HG03025 (cell line): ENCODE measurements around the gene CARNS1.

Experiments
- ATAC-seq: cut with Tn5 transposase; IDR thresholded peaks from one replicate; pipeline ENCODE4 v1.9.1; 2021; ENCODE audit warnings: mild to moderate bottlenecking, moderate library complexity; ENCODE audit not compliant: unreplicated experiment, low FRiP score

CARNS1 gene

DNA sequence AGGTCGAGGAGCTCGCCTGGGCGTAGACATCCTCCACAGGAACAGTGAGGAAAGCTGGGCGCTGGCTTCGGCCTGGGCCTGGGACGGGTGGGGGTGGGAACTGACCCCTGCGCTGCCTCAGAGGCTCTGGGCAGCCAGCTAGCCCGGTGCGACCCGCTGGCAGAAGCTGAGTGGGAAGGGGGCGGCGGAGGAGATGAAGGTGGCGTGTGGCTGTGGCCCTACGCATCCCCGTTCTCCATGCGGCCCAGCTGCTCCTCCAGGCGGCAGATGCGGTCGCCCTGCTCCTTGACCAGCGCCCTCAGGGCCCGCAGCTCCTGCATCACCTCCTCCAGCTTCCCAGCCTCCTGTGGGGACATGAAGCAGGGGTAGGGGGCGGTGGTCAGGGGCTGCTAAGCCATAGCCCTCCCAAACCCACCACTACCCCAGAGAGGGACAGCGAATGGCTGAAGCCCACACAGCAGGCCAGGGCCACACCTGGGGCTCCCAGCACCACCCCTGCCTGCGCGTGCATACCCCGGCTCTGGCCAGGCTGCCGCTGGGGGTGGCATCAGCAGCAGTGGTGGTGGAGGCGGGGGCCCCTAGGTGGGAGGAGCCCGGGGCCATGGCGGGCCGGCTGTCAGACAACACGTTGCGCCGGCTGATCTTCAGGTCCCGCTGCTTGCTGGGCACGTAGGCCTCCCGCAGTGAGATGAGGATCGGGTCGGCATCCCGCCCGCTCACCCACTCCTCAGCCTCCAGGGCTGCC, 22.9 kb downstream of the CARNS1 start:
- no peak for ATAC-seq

DNA sequence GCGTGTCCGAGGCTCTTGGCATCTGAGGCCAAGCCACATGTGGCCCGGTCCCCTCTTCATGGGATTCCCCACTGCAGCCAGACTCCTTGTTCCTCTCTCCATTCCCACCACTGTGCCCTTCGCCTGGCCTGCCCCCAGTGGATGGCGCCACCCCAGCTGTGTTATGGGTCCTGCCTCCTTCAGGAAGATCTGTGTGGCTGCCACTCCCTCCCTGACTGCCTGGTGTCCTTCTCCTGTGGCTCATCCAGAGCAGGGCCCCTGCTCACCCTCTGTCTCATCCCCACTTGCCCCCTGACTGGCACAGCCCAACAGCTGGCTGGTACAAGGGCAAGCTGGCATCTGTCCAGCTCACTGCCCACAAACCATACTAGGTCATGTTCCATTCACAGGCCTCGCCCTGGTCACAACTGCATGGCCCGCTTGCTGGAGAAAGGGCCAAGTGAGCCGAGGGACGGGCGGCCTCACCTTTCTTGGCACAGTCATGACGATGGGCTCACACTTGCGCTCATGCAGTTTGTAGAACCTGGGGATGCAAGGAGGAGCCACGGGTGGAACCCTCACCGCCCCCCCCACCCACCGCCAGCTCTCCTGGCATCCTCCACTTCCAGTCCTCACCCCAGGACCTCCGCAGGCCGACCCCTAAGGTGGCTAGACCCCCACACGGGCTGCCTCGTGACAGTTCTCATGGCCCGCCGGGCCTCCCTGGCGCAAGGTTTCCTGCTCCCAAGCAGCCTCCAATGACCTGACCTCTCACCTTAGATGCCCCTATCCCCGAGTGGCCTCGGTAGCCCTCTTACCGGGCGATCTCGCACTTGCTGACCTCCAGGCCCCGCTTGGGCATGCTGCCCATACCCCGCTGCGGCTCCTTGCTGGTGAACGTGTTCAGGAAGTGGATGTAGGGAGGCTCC, 24.1 kb downstream of the CARNS1 start:
- ATAC-seq: no peak

DNA sequence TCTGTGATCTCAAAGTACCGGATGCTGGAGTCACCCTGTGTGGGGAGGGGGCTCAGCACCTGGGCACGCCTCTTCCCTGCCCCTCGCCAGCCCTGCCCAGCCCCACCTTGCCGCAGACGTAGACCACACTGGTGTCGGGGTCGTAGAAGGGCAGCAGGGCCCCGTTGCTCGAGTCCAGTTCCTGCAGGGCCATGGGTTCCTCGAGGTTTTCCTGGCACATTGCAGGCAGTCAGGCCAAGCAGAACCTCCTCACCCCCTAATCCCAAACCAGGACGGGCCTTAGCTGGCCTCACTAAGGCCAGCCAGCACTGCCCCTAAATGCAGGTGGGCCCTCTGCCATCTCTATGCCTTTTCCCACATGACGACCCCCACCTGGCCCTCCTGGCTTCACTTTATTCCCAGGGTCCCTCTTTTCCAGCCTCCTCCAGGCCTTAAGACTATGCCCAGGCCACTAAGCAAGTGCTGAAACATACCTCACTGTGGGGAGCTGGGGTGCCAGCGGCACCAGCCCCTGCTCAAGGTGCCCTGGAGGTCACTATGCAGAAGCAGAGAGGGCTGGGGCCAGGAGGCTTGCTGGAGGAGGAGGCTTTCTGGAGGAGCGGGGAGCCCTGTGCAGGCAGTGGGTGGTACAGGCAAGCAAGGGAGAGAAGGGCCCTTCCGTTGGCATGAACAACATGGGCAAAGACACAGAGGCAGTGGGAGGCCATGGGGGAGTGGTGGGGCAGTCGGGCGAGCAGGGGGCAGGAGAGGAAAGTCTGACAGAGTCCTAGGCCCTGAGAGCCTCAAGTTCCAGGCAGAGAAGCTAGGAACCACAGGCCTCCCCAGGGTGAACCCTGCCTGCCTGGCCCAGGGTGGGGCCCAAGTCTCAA, 25.0 kb downstream of the CARNS1 start:
- no peak for ATAC-seq

DNA sequence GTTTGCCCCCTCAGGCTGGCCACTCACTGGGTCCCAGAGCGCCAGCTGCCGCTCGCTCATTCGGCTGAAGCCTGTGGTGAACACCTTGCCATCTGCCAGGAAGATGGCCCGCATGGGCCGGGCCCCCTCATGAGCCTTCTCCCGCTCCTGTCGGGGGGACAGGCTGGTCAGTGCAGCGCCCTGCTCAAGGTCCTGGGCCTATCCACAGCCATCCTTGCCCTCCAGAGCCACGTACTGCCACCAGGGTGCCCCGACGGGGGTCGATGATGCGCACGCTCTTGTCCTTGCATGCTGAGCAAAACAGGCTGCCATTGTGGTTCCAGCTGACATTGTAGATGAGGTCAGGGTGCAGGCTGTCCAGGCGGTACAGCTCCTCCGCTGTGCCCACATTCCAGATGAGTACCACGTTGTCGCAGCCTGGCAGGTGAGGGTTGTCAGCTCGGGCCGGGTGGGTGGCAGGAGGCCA, 25.7 kb downstream of the CARNS1 start:
- ATAC-seq: no peak

DNA sequence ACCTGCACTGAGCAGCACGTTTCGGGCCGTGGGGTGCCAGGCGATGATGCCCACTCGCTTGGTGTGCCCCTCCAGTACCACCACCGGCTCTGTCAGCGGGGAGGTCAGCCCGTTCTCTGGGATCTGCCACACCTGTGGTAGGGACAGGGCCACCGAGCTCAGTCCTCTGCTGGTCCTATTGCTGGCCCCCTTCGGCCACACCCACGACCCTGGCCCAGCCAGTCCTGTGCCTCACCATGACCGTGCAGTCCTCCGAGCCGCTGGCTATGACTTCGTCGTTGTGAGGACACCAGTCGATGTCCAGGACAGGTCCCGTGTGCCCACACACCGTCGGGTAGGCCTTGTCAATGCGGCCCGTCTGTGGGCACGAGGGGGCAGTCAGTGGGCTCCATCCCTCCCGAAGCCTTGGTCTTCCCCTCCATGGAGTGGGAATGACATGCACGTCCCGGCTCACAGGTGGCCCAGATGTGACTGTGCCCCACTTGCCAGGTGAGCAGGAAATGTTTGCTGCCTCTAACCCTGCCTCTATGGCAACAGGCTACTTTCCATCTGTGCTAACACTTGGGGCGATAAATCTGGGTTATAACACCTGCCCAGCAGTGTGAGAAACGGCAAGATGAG, 26.4 kb downstream of the CARNS1 start:
- ATAC-seq: no peak

DNA sequence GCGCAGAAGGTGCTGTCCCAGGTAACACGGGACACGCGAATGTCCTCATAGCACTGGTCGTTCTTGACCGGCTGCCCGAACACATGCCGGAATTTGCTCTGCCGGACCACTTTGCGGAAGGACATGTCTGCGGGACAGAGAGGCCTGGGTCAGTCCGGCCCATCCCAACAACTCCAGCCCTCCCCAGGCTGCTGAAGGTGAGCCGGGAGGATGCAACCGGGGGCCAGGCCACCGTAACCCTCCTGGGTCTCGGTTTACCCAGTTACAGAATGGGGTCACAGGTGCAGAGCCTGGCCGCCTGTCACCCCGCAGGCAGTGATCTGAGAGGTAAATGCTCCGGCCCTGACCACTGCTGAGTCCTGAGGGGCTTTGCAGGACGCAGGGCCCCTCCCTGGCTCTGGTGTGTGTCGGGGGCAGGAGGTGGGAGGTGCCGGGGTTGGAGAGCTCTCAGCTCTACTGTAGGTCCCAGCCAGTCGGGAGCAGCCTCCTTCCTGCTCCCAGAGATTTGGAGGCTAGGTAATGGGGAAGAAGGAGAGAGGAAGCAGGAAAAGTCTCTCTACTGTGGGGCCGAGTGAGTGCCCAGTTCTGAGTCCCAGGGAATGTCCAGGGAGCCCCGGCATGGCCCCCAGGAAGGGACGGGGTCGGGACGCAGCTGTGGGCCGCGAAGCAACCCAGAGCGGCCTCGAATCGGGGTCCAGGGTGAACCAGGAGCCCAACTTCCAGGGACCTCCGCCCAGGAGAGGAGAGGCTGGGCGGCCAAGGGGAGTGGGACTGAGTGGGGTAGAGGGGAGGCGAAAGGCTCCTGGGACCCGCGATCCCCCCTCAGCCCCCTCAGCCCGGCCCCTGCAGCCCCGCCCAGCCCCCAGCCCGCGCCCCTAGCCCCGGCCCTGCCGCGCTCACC, 27.3 kb downstream of the CARNS1 start:
- ATAC-seq: no peak

DNA sequence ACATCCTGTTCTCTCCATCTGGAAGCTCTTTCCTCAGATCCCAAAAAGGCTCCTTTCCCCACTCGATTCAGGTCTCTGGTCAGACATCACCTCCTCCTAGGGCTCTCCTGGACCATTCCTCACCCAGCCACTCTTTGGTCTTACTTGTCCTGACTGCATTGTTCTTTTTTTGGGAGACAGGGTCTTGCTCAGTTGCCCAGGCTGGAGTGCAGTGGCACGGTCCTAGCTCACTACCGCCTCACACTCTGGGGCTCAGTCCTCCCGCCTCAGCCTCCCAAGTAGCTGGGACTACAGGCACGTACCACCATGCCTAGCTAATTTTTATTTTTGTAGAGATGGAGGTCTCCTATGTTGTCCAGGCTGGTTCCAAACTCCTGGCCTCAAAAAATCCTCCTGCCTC, 30.0 kb downstream of the CARNS1 start:
- ATAC-seq: no peak

DNA sequence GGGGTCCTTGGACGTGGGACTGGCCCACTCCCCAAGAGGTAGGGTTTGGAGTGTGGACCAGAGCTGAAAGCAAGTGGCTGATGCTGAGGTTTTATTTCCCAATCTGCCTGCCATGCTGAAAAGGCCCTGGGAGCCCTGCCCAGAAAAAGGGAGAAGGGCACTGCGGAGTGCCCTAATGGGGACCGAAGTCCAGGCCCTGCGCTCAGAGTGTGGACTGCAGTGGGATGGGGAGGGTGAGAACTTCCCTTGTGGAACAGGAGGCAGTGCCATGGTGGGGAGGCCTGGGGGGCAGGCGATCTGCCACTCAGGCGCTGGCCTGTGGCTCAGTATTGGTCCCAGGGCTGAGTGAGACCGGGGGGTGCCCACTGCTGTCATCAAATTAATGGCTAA, 32.7 kb downstream of the CARNS1 start:
- ATAC-seq: no peak

DNA sequence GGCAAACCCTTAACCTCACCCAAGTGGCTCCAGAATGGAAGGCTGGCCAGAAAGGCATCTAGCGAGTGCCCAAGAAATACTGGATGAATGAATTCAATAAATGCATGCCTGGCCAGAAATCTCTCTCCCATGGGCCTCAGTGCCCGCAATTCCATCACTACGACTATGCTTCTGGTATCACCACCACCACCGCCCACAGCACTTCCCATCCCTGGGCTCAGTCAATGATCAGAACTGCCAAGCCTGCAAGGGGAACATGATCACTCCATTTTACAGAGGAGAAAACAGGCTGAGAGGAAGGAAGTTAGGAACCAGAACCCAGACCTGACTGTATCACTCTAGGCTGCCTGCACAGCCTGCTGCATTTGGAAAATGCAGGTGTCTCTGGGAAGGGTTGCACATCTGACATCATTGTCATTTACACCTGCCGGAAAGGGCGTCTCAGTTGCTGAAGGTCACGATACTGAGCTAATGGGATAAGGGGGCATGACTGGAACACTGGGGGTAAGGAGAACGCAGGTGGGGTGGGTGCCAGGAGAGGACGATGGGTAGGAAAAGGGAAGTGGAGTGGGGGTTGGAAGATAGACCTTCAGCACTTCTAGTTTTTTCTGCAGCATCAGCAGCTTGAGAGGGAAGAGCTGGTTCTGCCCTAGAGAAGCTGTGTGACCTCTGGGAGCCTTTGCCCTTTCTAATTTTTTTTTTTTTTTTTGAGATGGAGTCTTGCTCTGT, 33.8 kb downstream of the CARNS1 start:
- ATAC-seq: no peak

DNA sequence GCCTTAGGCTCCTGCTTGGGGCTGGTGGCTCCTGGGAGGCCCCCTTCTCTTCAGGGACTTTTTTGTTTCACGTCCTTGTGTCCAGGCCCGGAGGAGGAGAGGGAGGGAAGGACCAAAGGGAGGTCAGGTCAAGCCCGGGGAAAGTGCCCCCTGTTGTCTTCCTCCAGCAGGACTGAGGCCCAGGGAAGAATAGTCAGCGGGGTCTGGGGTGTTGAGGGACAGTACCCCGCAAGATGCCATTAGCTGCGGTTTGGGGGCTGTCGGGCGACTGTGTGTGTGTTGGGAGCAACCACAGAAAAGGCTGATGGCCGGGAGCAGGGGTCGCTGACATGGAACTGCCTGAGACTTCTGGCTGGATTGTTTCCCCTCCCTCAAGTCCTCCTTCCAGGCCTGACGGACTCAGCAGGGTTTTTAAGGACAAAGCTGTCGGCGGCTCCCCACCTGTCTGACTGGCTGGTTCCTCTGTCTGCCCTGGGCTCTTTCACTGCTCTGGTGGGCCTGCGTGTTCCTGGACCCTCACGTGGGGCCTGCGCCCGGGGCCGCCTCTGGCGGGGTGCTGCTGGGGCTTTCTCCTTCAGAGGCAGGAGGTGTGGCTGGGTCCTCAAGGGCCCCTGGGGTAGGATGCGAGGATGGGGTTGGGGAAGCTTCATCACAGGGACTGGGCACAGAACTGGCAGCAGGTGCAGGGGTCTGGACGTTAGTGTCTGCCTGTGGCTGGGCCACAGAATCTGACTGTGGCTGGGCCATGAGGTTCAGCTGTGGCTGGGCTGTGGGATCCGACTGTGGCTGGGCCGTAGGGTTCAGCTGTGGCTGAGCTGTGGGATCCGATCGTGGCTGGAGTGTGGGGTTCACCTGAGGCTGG, 35.5 kb downstream of the CARNS1 start:
- ATAC-seq: no peak

DNA sequence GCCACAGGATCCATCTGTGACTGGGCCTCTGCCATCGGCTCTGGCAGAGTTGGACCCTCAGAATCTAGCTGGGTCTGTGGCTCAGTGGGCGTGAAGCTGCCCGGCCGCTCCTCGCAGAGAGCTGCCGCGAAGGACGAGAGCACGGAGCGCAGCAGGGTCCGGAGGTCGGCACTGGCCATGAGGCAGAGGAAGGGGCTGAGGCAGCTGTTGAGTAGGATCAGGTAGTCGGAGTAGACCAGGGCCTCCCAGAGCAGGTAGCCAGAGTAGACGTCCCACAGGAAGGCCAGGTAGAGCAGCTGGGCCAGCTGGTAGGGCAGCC, 36.1 kb downstream of the CARNS1 start:
- no peak for ATAC-seq

DNA sequence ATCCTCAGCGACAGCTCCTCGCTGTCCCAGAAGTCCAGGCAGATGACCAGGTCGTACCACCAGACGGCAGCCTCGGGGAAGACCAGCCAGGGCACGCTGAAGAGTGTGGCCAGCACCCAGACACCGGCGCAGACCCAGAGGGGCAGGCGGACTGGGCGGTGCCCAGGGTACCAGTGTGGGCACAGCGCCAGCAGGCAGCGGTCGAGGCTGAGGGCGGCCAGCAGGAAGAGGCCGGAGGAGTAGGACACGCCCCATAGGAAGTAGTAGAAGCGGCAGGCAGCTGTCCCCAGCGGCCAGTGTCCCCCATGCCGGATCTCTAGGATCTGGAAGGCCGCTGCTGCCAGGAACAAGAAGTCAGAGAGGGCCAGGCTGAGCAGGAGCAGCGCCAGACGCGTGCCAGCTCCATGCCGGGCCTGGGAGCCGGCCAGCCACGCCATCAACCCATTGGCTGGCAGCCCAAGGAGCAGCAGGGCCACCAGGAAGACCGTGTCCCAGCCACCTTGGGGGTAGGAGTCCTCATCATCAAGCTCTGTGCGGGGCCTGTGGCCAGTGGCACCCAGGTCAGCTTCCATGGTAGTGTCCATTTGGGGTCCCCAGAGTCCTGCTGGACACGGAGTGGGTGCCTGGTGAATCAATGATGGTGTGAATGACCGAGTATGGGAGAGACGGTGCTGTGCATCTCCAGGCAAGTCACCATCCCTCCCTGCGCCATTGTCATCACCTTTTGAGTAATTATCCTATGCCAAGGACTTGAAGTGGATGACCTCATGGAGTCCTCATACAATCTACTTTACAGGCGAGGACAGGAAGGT, 36.9 kb downstream of the CARNS1 start, which contains the start of gene GPR152:
TSS of gene GPR152 (minus strand) at position 589 of the 812 bp plus-strand sequence. CDS start at position 584, 5 bp downstream.
- ATAC-seq: no peak

DNA sequence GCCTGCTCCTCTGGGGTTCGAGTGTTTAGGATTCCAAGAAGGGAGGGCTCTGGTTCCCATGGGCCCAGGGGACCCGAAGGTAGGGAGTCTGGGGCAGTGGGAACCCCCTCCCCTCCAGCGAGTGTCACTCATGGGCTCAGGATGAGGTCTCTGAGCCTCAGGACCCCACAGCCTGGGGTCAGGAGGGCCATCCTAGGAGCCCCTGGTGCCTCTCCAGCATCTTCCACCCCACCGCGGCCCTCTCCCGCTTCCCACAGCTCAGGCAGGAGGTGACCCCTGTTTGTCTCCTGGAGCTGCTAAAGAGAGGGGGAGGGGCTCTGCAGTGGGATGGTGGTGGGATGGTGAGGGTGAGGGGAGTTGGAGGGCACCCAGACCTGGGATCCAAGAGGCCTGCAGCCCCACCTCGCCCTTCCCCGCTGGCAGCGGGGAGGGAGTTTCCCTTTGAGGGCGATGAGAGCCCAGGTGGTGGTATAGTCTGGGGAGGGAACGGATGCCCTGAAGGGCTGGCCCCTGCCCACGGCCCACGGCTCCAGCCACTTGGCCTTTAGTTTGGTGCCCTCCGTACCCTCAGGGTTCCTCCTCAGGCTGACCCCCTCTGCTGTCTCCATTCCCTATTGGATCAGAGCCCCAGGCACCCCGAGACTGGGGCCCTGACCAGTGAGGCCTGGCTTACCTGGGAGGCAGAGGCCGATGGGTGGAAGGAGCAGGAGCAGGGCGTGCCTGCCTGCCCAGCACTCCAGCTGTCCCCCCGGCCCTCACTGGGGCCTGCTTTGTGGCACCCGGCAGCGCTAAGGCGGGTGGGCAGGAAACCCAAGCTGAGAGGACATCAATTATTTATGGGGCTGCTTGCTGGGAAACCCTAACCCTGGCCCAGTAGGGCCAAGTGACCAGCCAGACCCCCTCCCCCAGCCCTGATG, 38.6 kb downstream of the CARNS1 start:
- ATAC-seq: no peak

DNA sequence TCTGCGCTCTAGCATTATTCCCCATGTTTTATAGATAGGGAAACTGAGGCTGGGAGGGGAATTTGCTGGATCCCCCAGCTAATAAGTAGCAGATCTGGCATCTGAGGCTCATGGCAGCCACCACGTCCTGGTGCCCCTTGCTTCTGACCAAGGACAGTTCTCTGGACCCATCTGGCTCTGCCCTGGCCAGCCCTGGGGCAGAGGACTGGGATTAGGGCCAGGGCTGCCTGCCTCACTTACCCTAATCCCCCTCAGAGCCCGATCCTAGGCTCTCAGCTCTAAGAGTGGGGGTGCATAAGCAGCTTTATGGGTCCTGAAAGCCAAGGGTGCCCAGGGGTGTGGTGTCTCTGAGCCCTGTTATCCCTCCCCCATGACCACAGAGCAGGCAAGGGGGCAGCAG, 39.6 kb downstream of the CARNS1 start, which contains the start of gene CABP4:
TSS of gene CABP4 (plus strand) at position 301 of the 400 bp plus-strand sequence. CDS start at position 371, 70 bp downstream.
- no peak for ATAC-seq

DNA sequence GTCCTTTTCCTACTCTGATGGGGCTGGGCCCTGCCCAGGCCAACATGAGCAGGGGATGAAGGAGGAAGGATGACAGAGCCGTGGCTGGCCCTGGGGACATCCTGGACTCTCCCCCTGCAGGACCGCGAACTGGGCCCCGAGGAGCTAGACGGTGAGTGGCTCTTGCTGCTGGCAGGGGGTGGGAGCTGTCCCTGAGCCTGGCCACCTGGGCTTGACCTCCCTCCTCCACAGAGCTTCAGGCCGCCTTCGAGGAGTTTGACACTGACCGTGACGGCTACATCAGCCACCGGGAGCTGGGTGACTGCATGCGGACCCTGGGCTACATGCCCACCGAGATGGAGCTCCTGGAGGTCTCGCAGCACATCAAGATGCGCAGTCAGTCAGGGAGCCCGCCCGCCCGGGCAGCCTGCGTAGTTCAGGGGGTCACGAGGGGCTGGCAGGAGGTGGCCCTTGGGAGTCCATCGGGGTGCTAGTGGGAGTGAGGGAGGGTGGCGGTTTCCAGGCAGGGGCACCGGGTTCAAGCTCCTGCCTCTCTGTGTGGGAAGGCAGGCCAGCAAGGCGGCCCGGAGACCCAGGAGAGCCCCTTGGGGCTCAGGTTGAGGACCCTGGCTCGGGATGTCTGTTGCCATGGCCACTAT, 40.7 kb downstream of the CARNS1 start:
- no peak for ATAC-seq
